Stimulated activated naive CD4-positive, alpha-beta T cell treated with Interleukin-2 at 50 U/mL for 16 hours (primary cell): Measurements from ENCODE around the gene KREMEN1.

ENCODE experiments used
- DNase-seq: peaks from one replicate; lab custom pipeline; 2025; lab: John Stamatoyannopoulos, UW

The KREMEN1 gene

GRCh38 chr22:29133603-29134133 is 60.8 kb downstream of the KREMEN1 start:
- no peak for DNase-seq

GRCh38 chr22:29134448-29134847 is 61.6 kb downstream of the KREMEN1 start:
- no peak for DNase-seq

DNA sequence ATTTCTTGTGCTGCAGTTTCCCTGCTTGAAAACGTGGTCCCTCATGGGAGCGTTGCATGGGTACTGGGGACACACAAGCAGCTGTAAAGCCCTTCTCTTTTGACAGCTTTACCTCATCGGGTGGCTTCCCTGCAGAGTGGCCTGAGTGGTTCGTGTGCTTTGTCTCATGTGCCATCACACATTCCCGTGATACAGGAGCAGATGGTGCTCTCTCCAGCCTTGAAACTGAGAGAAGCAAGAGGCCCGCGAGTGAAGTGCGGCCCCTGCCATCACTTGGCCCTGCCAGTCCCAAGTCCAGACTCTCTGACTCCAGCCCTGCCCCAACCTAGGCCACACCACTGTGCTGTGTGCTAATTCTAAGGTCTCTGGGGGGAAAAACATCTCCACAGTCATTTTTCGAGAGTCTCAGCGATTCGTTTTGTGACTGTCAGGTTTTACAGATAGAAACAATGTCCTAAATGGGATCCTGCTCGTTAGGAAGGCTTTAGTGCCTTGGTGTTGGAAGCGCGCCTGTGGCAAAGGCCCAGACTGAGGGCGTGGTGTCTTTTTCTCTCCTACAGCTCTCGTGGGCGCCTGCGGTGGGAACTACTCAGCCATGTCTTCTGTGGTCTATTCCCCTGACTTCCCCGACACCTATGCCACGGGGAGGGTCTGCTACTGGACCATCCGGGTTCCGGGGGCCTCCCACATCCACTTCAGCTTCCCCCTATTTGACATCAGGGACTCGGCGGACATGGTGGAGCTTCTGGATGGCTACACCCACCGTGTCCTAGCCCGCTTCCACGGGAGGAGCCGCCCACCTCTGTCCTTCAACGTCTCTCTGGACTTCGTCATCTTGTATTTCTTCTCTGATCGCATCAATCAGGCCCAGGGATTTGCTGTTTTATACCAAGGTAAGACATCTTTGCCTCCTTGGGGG is 64.2 kb downstream of the KREMEN1 start:
- DNase-seq, result no peak

DNA sequence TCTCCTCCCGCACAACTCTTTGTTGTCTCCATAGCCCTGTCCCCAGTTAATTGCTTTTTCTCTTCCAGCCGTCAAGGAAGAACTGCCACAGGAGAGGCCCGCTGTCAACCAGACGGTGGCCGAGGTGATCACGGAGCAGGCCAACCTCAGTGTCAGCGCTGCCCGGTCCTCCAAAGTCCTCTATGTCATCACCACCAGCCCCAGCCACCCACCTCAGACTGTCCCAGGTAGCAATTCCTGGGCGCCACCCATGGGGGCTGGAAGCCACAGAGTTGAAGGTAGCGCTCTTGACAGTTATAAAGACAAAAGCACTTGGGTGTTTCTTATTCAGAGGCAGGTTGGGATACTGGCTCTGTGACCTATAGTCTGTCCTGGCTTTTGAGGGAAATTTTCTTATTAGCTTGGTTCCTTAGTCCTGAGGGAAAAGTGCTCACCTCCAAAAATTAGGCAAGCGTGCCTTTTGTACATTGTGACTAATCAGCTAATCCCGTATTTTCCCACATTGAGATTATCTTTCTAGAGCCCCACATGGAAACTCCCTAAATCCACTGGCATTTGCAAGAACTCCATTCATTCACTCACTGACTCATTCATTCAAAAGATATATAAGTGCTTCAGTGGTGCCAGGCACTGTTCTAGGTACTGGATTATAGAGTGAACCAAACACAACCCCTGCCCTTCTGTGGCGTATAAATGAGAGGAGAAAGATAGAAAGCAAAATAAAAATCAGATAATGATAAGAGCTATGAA is 65.9 kb downstream of the KREMEN1 start:
- no peak for DNase-seq

- DNase-seq, result no peak
Measured at GRCh38 chr22:29139965-29140782, 67.3 kb downstream of the KREMEN1 start.

DNA sequence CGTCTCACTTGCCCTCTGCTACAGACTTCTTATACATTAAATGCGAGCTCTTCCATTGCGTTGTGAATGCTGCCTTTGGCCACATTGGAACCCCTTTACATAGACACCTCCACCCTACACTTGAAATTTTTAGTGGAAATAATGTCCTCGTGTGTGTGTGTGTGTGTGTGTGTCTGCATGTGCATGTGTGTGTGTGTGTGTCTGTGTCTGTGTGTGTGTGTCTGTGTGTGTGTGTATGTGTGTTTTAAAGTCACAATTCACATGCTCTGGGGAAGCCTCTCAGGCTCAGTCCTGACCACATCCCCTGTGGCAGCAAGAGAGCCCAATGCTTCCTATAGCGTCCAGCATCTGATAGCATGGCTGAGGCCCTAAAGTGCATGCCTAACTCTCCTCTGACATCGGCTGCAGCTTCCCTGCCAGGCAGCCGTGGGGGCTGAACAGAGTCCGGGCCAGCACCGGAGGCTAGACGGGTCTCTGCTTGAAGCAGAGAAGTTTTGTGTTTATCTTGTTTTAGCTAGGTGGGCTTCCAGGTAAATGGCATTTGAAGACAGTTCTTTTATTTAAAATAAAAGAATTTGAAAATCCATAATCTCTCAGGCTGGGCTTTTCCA is 68.3 kb downstream of the KREMEN1 start:
- no peak for DNase-seq

GRCh38 chr22:29142116-29142515 is 69.3 kb downstream of the KREMEN1 start:
- DNase-seq, result no peak

DNA sequence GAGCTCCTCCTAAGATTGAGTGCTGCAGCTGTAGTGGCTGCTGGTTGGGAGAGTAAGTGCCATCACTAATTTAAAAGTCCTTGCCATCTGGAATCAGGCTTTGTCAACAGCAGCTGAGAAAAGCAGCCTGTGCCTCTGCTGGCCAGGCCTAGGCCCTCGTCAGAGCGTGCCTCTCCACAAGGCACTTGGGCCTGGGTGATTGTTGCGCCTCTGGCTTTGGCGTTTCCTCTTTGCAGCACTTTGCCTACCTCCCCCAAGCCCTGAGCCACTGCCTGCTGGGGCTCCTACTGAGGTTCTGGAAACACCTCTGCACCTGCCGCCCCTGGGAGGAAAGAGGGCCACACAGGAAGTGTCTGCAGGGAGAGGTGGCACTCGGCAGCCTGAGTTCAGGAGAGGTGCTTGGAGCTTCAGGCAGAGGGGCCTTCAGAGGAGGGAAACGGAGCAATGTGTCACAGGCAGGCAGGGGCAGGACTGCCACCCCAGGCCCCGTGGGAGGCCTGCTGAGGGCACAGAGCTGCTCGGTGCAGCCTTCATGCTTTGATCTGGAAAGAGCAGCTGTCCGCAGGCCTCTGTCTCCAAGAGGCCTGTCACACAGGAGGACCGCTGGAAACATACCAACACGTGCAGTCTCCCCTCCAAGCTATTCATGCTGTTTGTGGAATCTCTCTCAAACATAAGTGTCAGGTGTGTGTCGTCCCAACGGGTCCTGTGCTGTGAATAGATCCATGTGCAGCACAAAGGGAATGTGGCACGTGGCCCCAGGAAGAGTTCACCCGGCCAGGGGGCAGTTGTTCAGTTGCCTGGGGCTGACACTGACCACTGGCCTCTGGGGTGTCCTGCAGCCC is 71.3 kb downstream of the KREMEN1 start:
- no peak for DNase-seq

- DNase-seq, result no peak
Measured at GRCh38 chr22:29144786-29145160, 71.9 kb downstream of the KREMEN1 start.

DNA sequence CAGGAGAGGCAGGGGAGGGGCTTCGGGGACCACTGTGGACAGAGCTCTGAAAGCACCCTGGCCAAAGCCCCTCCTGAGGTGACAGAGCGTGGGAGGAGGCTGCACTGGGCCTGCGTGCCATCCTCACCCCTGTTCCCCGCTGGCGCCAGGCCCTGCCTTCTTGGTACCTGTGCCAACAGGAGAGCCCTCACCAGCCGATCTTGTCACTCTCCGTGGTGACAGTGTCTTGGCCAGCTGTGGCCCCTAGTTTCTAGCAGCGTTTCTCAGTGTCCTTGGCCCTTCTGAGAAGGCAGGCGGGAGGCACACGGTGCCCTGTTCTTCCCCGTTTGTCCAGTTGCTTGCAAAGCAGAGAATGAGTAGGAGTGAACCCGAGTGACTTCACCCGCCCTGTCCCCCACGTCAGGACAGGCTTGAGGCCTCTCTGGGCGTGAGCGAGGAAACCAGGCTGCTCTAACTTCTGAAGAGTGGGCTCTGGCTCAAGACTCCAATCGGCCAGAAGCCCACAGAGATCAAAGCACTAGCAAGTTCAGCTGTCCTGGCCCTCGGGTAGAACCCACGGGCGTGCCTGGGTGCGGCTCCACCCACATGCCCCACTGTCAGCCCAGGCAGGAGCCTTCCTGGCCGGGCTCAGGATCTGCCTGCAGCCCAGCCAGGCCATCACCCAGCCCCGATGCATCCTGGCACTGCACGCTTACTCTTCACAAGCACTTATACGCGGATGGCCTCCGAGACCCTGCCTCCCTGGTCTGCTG is 72.7 kb downstream of the KREMEN1 start:
- DNase-seq, result no peak

- no peak for DNase-seq
Measured at GRCh38 chr22:29146091-29146560, 73.3 kb downstream of the KREMEN1 start.

GRCh38 chr22:29146771-29147170 is 73.9 kb downstream of the KREMEN1 start:
- DNase-seq, result no peak

DNA sequence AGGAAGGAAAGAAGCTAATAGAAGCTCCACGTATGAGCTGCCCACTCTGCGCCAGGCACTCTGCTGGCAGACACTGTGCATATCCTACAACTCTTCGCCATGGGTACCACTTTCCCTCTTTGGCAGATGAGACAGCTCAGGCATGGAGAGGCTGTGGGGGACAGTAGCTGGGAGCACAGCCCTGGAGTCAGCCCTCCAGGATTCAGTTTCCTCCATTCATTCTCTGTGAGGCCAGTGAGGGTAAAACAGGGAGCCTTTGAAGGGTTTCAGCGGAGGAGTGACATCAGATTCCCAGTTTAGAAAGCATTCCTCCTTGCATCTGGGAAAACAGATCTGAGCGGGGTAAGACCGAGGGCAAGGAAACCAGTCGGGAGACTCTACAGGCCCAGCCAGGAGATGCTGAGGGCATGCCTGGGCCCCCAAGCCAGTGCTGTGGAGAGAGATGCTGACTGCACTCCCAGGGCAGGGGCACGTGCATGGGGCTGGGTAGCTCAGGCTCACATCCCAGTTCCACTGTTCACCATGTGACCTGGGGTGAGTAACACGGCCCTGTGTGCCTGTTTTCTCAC is 74.6 kb downstream of the KREMEN1 start:
- DNase-seq, result no peak

GRCh38 chr22:29148036-29148435 is 75.2 kb downstream of the KREMEN1 start:
- DNase-seq, result no peak

GRCh38 chr22:29148826-29149225 is 76.0 kb downstream of the KREMEN1 start:
- no peak for DNase-seq

GRCh38 chr22:29149841-29150555 is 77.2 kb downstream of the KREMEN1 start:
- no peak for DNase-seq

GRCh38 chr22:29150701-29151100 is 77.9 kb downstream of the KREMEN1 start:
- DNase-seq, result no peak

- DNase-seq, result no peak
Measured at GRCh38 chr22:29151316-29151715, 78.5 kb downstream of the KREMEN1 start.
